ENCODE measurements around the gene HOXC6. TPM values are rescaled to one million over a fixed set of nuclear protein-coding genes. Genes with fewer than 3 reads are reported as not detected.

HOXC6 gene
- total and polyA plus RNA-seq, 9 of the 15 experiments (the other 6 are each of a cell fraction or from before 2014, with no cell fraction given) = 0.06 to 4.0 (median 1.4) TPM

DNA sequence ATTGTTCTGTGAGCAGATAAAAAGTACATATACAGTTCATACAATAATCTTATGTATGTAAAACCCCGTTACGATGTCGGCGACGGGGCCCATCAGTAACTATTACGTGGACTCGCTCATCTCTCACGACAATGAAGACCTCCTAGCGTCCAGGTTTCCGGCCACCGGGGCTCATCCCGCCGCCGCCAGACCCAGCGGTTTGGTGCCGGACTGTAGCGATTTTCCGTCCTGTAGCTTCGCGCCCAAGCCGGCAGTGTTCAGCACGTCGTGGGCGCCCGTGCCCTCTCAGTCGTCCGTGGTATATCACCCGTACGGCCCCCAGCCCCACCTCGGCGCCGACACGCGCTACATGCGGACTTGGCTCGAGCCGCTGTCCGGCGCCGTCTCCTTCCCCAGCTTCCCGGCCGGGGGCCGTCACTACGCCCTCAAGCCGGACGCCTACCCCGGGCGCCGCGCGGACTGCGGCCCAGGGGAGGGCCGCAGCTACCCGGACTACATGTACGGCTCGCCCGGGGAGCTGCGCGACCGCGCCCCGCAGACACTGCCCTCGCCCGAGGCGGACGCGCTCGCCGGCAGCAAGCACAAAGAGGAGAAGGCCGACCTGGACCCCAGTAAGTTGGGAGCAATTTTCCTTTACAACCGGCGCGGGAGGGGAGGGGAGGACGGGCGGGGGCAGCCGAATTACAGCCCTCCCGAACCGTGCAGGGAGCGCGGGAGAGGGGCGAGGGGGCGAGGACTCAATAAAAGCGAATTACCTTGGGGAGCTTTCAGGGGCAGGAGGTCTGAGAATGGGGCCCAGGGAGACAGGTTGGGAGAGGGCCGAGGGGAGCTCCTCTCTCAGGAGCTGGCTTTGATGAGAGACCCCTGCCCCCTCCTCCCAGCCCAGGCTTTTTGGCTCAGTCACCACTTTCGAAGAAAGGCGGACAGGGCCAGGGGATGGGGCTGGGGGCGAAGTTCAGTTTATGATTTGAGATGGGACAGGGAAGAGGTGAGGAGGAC is 27.8 kb upstream of the HOXC6 start, which contains the start of gene HOXC9 (continued):
- TF ChIP-seq SRSF7 (optimal IDR thresholded peaks at IDR 0.05; ENCODE audit: low read depth, low read length) (no peak), POLR2A (conservative IDR thresholded peaks at IDR 0.05) (peak; percentile 77)

GRCh38 chr12:54001283-54002187 is 26.7 kb upstream of the HOXC6 start:
- no peaks in the 10 kb centered on the region for H3K9me1 ChIP-seq (ENCODE audit: control insufficient read depth, insufficient read depth, low read length)
- H3K9ac ChIP-seq (ENCODE audit: insufficient read depth in 1 of 2, low read depth in 2 of 2, low read length in 2 of 2) = peak overlapping the region; percentile 94 to 99; a peak in 3 of 4 replicates
- no peak overlapping the region for H3K27ac ChIP-seq (ENCODE audit: extremely low read depth, low read depth, low read length)
- H4K20me1 ChIP-seq (replicated peaks; ENCODE audit: control insufficient read depth, insufficient read depth, low read length) = no peaks in the 10 kb centered on the region
- no peaks in the 10 kb centered on the region for H3K36me3 ChIP-seq (ENCODE audit: control insufficient read depth, insufficient read depth, low read length)
- FAIRE-seq (no peak), ATAC-seq (no peak), DNase-seq (ENCODE audit: extremely low read depth in 1 of 4, low spot score in 3 of 4) (no peak)
- peaks cover 29% of the 10 kb centered on the region for H3K79me2 ChIP-seq (ENCODE audit: control insufficient read depth, insufficient read depth, low read length)
- no TSS peak for BruUV-seq (replicated peaks)
- CTCF ChIA-PET (ENCODE audit: low intra/inter-chr PET ratio) = interaction anchor here (0.6 kb wide), 1 partner anchor 208 kb away, joined by 5 read pairs; no protein-coding TSS in a partner anchor
- H3K9me3 ChIP-seq (replicated peaks; ENCODE audit: control insufficient read depth, insufficient read depth, low read depth, low read length) = no peaks in the 10 kb centered on the region
- POLR2A ChIA-PET = interaction anchor here (0.6 to 5.6 kb wide), 8 partner anchors 10 to 190 kb away, joined by 3 to 43 read pairs (median 4); partner anchors contain the start of gene HOXC10
- TF ChIP-seq FOS (IDR thresholded peaks at IDR 0.05; ENCODE audit: extremely low read depth, insufficient read length) = no peak
- no peak for TF ChIP-seq DNMT1 (IDR thresholded peaks at IDR 0.05)
- TF ChIP-seq SPI1 (IDR thresholded peaks at IDR 0.05; ENCODE audit: borderline replicate concordance, low read depth, low read length) = no peak
- TF ChIP-seq EZH2 (IDR thresholded peaks at IDR 0.05; ENCODE audit: borderline replicate concordance, low read depth, low read length) = no peak
- no peak for TF ChIP-seq BACH1 (tag; IDR thresholded peaks at IDR 0.05)
- TF ChIP-seq THAP7 (CRISPR knock-in tag; IDR thresholded peaks at IDR 0.05) = no peak
- TF ChIP-seq GTF2E2 (tag; IDR thresholded peaks at IDR 0.05) = no peak
- intact Hi-C loops (cut with micrococcal nuclease) = no loop called here
- in situ Hi-C loops (cut with MboI) = no loop called here
- no peak overlapping the region for H2AFZ ChIP-seq (ENCODE audit: low read depth, low read length)
- 76% methylated on average over 8 of the region's 8 CpGs for WGBS (ENCODE audit: insufficient coverage, low coverage, missing lambda C conversion rate)
- peak overlapping the region; percentile 71; the same call in 1 of the 2 replicates for H3K4me3 ChIP-seq
- no peak overlapping the region for H3K4me2 ChIP-seq (ENCODE audit: insufficient read depth, low read length)
- H3K4me1 ChIP-seq (replicated peaks in 1 of 2; ENCODE audit: control insufficient read depth in 2 of 2, insufficient read depth in 2 of 2, low read length in 2 of 2) = peaks cover 40 to 77% of the 10 kb centered on the region in 2 experiments
- H3K27me3 ChIP-seq (ENCODE audit: control insufficient read depth in 2 of 2, insufficient read depth in 2 of 2, low read length in 2 of 2) = no peaks in the 10 kb centered on the region
